GM08714 (cell line): ENCODE data around the gene MYO9B.
"Not testable (repeated sequence)": the region's sequence is repeated elsewhere in the genome, so short reads cannot be mapped to it uniquely, and the experiment has no call there.

Experiments
- H3K4me3 ChIP-seq: fragments of 200-500 bp; sonication (Bioruptor generic); 2 replicates; pipeline ENCODE4 v1.5.1; 2014; ENCODE audit warnings: mild to moderate bottlenecking, low read length, inconsistent platforms
- ZNF274 ChIP-seq: IDR thresholded peaks from 2 replicates; pipeline ENCODE4 v1.6.1; 2012; ENCODE audit warnings: mild to moderate bottlenecking, low read depth, low read length

Gene MYO9B

GRCh38 chr19:17183271-17183761 is 107.7 kb downstream of the MYO9B start:
- TF ChIP-seq ZNF274, result no peak
- H3K4me3 ChIP-seq, result peak overlapping the region; percentile 13; the same call in 1 of the 2 replicates

DNA sequence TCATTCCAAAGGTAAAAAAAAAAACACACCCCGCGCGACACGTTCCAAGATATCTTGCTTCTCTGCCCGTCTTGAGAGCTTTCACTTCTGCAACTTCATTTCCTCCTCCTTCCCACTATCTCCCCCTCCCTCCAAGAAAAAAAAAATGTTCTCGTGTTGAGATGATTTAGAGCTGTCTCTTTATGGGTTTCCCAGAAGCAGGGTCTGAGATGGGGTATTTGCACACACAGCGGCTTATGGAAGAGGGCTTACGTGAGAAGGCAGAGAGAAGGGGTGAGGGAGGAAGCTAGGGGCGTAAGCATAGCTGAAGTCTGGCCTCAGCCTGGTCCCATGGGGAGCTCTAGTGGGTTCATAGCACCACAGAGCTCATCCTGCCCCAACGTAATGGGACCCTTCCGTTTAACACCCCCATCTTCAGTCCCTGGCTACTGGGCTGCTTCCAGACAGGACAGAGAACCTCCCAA is 108.3 kb downstream of the MYO9B start:
- no peak for TF ChIP-seq ZNF274
- peak overlapping the region; percentile 13; the same call in 1 of the 2 replicates for H3K4me3 ChIP-seq

- H3K4me3 ChIP-seq, result no peak overlapping the region; the same call in 1 of the 2 replicates
- TF ChIP-seq ZNF274, result no peak
These were observed 108.8 kb downstream of the MYO9B start for GRCh38 chr19:17184371-17184841.

DNA sequence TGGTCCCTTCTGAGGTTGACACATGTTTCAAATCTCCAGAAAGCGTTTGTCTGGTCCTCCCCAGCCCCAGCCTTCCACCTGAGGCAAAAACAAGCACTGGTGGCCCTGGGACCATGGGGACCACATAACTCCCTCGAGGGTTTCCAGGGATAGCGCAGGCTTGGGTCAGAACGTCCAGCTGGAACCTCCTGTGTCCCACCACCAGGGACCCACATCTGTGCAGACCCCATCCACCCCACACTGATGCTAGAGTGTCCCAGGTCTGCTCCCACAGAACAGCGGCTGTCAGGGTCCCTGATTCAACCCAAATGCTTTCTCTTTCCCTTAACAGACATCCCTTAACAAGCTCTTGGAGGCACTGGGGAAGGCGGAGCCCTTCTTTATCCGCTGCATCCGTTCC is 110.0 kb downstream of the MYO9B start:
- H3K4me3 ChIP-seq, result no peak overlapping the region
- TF ChIP-seq ZNF274, result no peak

GRCh38 chr19:17191736-17192135 is 116.2 kb downstream of the MYO9B start:
- H3K4me3 ChIP-seq, result not testable (repeated sequence)

DNA sequence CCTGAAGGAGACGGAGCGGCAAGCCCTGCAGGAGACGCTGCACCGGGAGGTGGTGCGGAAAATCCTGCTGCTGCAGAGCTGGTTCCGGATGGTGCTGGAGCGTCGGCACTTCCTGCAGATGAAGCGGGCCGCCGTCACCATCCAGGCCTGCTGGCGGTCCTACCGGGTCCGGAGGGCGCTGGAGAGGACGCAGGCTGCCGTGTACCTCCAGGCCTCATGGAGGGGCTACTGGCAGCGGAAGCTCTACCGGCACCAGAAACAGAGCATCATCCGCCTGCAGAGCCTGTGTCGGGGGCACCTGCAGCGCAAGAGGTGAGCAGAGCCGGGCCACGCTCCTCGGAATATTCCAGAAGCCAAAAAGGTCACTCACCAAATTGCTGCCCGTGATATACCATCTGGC is 117.2 kb downstream of the MYO9B start:
- no peak for TF ChIP-seq ZNF274

GRCh38 chr19:17194608-17195007 is 119.0 kb downstream of the MYO9B start:
- TF ChIP-seq ZNF274, result no peak
- H3K4me3 ChIP-seq, result no peak overlapping the region

More for the DNA sequence above, 117.2 kb downstream of the MYO9B start:
- no peak overlapping the region for H3K4me3 ChIP-seq

DNA sequence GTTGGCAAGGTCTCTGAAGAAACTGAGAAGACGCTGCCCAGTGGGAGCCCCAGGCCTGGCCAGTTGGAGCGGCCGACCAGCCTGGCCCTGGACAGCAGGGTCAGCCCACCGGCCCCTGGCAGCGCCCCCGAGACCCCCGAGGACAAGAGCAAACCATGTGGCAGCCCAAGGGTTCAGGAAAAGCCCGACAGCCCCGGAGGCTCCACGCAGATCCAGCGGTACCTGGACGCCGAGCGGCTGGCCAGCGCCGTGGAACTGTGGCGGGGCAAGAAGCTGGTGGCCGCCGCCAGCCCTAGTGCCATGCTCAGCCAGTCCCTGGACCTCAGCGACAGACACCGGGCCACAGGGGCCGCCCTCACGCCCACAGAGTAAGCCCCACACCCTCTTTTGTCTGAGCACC is 119.5 kb downstream of the MYO9B start:
- TF ChIP-seq ZNF274, result no peak
- no peak overlapping the region for H3K4me3 ChIP-seq

GRCh38 chr19:17196610-17197009 is 121.0 kb downstream of the MYO9B start:
- no peak overlapping the region for H3K4me3 ChIP-seq
- no peak for TF ChIP-seq ZNF274

DNA sequence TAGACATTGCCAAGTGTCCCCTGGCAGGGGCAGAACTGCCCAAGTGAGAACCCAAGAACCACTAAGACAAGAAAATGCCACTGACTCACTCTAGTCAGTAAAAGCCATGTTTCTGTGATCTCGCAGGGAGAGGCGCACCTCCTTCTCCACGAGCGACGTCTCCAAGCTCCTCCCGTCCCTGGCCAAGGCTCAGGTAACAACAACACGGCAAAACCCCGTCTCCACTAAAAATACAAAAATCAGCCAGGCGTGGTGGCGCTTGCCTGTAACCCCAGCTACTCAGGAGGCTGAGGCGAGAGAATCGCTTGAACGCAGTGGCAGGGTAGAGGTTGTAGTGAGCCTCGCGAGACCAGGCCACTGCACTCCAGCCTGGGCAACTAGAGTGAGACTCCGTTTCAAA is 122.1 kb downstream of the MYO9B start:
- no peak for TF ChIP-seq ZNF274
- H3K4me3 ChIP-seq, result no peak overlapping the region

DNA sequence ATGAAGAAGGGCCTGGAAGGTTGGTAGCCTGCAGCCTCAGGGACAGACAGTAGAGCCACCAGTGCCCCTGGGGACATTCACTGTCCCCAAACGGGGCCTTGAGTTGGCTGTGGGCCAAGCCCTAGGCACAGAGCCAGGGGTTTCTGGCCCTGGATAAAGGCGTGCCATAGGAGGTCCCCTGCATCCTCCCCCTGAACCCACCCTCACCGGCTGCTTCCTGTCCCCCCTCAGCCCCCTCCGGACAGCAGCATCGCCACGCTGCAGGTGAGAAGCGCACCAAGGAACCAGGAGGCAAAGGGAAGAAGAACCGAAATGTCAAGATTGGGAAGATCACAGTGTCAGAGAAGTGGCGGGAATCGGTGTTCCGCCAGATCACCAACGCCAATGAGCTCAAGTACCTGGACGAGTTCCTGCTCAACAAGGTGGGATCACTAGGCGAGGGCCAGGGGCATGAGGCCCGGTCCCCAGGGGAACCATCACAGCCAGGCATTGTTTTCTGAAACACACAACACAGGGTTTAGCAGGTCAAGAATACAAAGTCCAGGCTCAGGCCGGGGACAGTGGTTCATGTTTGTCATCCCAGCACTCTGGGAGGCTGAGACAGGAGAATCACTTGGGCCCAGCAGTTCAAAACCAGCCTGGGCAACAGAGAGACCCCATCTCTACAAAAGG is 125.0 kb downstream of the MYO9B start:
- H3K4me3 ChIP-seq, result no peak overlapping the region
- no peak for TF ChIP-seq ZNF274

- no peak for TF ChIP-seq ZNF274
- no peak overlapping the region for H3K4me3 ChIP-seq
These were observed 126.7 kb downstream of the MYO9B start for GRCh38 chr19:17202249-17202648.

DNA sequence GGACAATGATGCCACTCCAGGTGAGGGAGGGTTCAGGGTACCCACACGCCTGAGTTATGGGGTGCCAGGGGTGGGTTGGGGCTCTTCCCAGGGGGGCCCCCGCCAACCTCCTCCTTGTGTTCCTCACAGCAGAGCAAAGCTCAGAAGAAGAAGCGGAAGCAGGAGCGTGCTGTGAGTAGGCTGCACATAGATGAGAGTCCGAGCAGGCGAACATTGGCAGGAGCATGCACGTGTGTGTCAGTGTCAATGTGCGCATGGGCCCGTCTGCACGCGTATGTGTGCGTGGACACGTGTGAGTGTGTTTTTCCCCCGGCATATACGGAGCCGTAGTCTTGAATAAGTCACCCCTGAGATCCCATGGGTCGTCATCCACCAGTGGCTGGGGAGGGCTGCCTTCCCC is 127.1 kb downstream of the MYO9B start:
- no peak overlapping the region for H3K4me3 ChIP-seq
- TF ChIP-seq ZNF274, result no peak

DNA sequence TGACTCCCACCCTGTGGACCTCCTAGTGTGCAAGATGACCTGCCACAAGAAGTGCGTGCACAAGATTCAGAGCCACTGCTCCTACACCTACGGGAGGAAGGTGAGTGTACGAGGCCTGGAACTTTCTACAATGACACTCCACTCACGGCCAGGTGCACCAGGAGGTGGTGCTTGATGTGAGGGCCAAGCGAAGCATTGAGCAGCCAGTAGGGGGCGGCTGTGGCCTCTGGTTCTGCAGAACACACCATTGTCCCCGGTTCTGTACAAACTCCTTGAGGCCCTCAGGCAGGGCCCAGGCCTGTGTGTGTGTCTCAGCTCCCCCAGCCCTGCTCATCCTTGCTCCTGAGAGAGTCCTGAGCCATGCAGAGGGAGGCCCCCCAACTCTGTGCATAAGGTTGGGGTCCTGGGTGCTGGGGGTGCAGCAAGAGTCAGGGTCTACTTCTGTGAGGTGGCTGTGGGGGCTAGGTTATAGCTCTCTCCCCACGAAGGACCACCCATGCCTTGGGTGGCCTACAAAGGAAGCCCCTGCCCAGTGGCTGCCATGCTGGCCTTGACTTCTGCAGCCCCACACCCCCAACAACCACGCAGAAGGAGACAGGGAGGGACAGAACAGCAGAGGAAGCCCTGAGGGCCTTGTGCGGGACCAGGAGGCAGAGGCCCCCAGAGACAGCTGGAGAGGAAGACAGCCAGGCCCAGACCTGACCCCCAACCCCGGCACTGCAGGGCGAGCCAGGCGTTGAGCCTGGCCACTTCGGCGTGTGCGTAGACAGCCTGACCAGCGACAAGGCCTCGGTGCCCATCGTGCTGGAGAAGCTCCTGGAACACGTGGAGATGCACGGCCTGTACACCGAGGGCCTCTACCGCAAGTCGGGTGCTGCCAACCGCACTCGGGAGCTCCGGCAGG is 129.9 kb downstream of the MYO9B start:
- no peak for TF ChIP-seq ZNF274
- H3K4me3 ChIP-seq, result no peak overlapping the region
